Tibial nerve (tissue), 3 donors: Measurements from ENCODE around the gene NLRP13.

Experiments used
- CTCF ChIP-seq, 5 experiments: fragments of 200-600 bp in 3 of 5; fragments of 450-650 bp in 2 of 5; sonication (generic) in 3 of 5; IDR thresholded peaks; one replicate each; pipeline ENCODE4 v1.5.1; 2016 to 2019; ENCODE audit warnings: antibody characterized with exemption in 5 of 5, mild to moderate bottlenecking in 3 of 5, moderate library complexity in 2 of 5
- POLR2A ChIP-seq, 2 donors: fragments of 450-650 bp; IDR thresholded peaks; one replicate each; pipeline ENCODE4 v1.6.1; 2017; ENCODE audit warnings: antibody characterized with exemption in 2 of 2, mild to moderate bottlenecking in 2 of 2, moderate library complexity in 2 of 2

GRCh38 chr19:55857974-55858373 lies 74.2 kb downstream of the NLRP13 start:
- TF ChIP-seq CTCF (IDR thresholded peaks at IDR 0.05) = no peak
- no peak for TF ChIP-seq POLR2A (IDR thresholded peaks at IDR 0.05)
